ENCODE measurements around the gene TMEM134. TPM values are rescaled to one million over a fixed set of nuclear protein-coding genes. Genes with fewer than 3 reads are reported as not detected.
"Not testable (repeated sequence)": the region's sequence is repeated elsewhere in the genome, so short reads cannot be mapped to it uniquely, and the experiment has no call there.

Gene TMEM134
- total and polyA plus RNA-seq, 2 experiments from 2014 or later, result 13.4 to 103 TPM

- Histone ChIP-seq H3F3A (ENCODE audit: insufficient read depth) (no peaks in the 10 kb centered on the region), H3K4me3 (no peak overlapping the region), H3K9me3 (ENCODE audit: low read depth) (no peaks in the 10 kb centered on the region), H3K79me2 (ENCODE audit: insufficient read depth) (0 out of 2 replicates have a peak, but pooled peaks cover 9% of the 10 kb centered on the region), H3K27ac (no peak overlapping the region), H4K20me1 (ENCODE audit: insufficient read depth) (no peaks in the 10 kb centered on the region), H3K4me2 (ENCODE audit: unreplicated experiment) (no peak overlapping the region), H3K9me2 (ENCODE audit: insufficient read depth) (no peaks in the 10 kb centered on the region), H3K4me1 (ENCODE audit: insufficient read depth) (no peaks in the 10 kb centered on the region), H2AFZ (no peak overlapping the region), H3K9ac (no peak overlapping the region), H3K36me3 (ENCODE audit: low read depth) (no peaks in the 10 kb centered on the region), H3K27me3 (replicated peaks; ENCODE audit: insufficient read depth) (no peaks in the 10 kb centered on the region)
- 86 to 87% methylated on average over 15 of the region's 15 CpGs for WGBS, 2 experiments (ENCODE audit: low coverage in 1 of 2, low lambda C conversion rate in 2 of 2, missing lambda C conversion rate in 2 of 2)
- in situ Hi-C loops (cut with MboI), result no loop called here
- TF ChIP-seq EZH2phosphoT487 (IDR thresholded peaks at IDR 0.05; ENCODE audit: insufficient read depth, low read depth) (no peak), EZH2 (IDR thresholded peaks at IDR 0.05; ENCODE audit: insufficient read depth, poor library complexity, severe bottlenecking) (no peak)
- no peak for DNase-seq
These were observed 21.6 kb upstream of the TMEM134 start for GRCh38 chr11:67490727-67491065.

- no peaks in the 10 kb centered on the region for H3K36me3 ChIP-seq (ENCODE audit: low read depth)
- 91 to 92% methylated on average over 22 to 23 of the region's 23 CpGs for WGBS, 2 experiments (ENCODE audit: low coverage in 1 of 2, low lambda C conversion rate in 2 of 2, missing lambda C conversion rate in 2 of 2)
- H3K27me3 ChIP-seq (replicated peaks; ENCODE audit: insufficient read depth), result no peaks in the 10 kb centered on the region
- H4K20me1 ChIP-seq (ENCODE audit: insufficient read depth), result no peaks in the 10 kb centered on the region
- H3F3A ChIP-seq (ENCODE audit: insufficient read depth), result no peaks in the 10 kb centered on the region
- no peaks in the 10 kb centered on the region for H3K9me2 ChIP-seq (ENCODE audit: insufficient read depth)
- no peak overlapping the region for H3K9ac ChIP-seq
- H3K79me2 ChIP-seq (ENCODE audit: insufficient read depth), result 0 out of 2 replicates have a peak, but pooled peaks cover 9% of the 10 kb centered on the region
- H3K9me3 ChIP-seq (ENCODE audit: low read depth), result no peaks in the 10 kb centered on the region
- in situ Hi-C loops (cut with MboI), result no loop called here
- no peak overlapping the region for H3K4me2 ChIP-seq (ENCODE audit: unreplicated experiment)
- no peak overlapping the region for H2AFZ ChIP-seq
- TF ChIP-seq EZH2 (IDR thresholded peaks at IDR 0.05; ENCODE audit: insufficient read depth, poor library complexity, severe bottlenecking) (no peak), EZH2phosphoT487 (IDR thresholded peaks at IDR 0.05; ENCODE audit: insufficient read depth, low read depth) (no peak)
- no peak for DNase-seq
- H3K4me1 ChIP-seq (ENCODE audit: insufficient read depth), result no peaks in the 10 kb centered on the region
- no peak overlapping the region for H3K27ac ChIP-seq
- no peak overlapping the region for H3K4me3 ChIP-seq
These were observed 21.1 kb upstream of the TMEM134 start for GRCh38 chr11:67489885-67490726.

GRCh38 chr11:67489203-67489884 is 20.3 kb upstream of the TMEM134 start:
- Histone ChIP-seq H3K79me2 (ENCODE audit: insufficient read depth) (peaks cover 12% of the 10 kb centered on the region; the same call in 1 of the 2 replicates), H3K27ac (no peak overlapping the region), H3K9me2 (ENCODE audit: insufficient read depth) (no peaks in the 10 kb centered on the region), H3K27me3 (replicated peaks; ENCODE audit: insufficient read depth) (no peaks in the 10 kb centered on the region), H4K20me1 (ENCODE audit: insufficient read depth) (no peaks in the 10 kb centered on the region), H3K4me3 (no peak overlapping the region), H3K4me2 (ENCODE audit: unreplicated experiment) (no peak overlapping the region), H3K36me3 (ENCODE audit: low read depth) (no peaks in the 10 kb centered on the region), H2AFZ (no peak overlapping the region), H3F3A (ENCODE audit: insufficient read depth) (no peaks in the 10 kb centered on the region), H3K4me1 (ENCODE audit: insufficient read depth) (no peaks in the 10 kb centered on the region), H3K9ac (no peak overlapping the region), H3K9me3 (ENCODE audit: low read depth) (no peaks in the 10 kb centered on the region)
- WGBS, 2 experiments (ENCODE audit: low coverage in 1 of 2, low lambda C conversion rate in 2 of 2, missing lambda C conversion rate in 2 of 2), result 90 to 91% methylated on average over 23 of the region's 25 CpGs
- no peak for TF ChIP-seq EZH2 (IDR thresholded peaks at IDR 0.05; ENCODE audit: insufficient read depth, poor library complexity, severe bottlenecking)
- no peak for TF ChIP-seq EZH2phosphoT487 (IDR thresholded peaks at IDR 0.05; ENCODE audit: insufficient read depth, low read depth)
- in situ Hi-C loops (cut with MboI), result no loop called here
- no peak for DNase-seq

- no peaks in the 10 kb centered on the region for H3K9me3 ChIP-seq (ENCODE audit: low read depth)
- H3K4me2 ChIP-seq (ENCODE audit: unreplicated experiment), result no peak overlapping the region
- H3K4me1 ChIP-seq (ENCODE audit: insufficient read depth), result peaks cover 7% of the 10 kb centered on the region; the same call in 1 of the 2 replicates
- no peak overlapping the region for H3K4me3 ChIP-seq
- H3K27me3 ChIP-seq (replicated peaks; ENCODE audit: insufficient read depth), result no peaks in the 10 kb centered on the region
- in situ Hi-C loops (cut with MboI), result no loop called here
- no peaks in the 10 kb centered on the region for H3F3A ChIP-seq (ENCODE audit: insufficient read depth)
- H3K9me2 ChIP-seq (ENCODE audit: insufficient read depth), result no peaks in the 10 kb centered on the region
- peaks cover 24% of the 10 kb centered on the region for H3K79me2 ChIP-seq (ENCODE audit: insufficient read depth)
- DNase-seq, result no peak
- H4K20me1 ChIP-seq (ENCODE audit: insufficient read depth), result no peaks in the 10 kb centered on the region
- TF ChIP-seq EZH2phosphoT487 (IDR thresholded peaks at IDR 0.05; ENCODE audit: insufficient read depth, low read depth) (no peak), EZH2 (IDR thresholded peaks at IDR 0.05; ENCODE audit: insufficient read depth, poor library complexity, severe bottlenecking) (no peak)
- no peak overlapping the region for H3K27ac ChIP-seq
- no peak overlapping the region for H2AFZ ChIP-seq
- H3K36me3 ChIP-seq (ENCODE audit: low read depth), result no peaks in the 10 kb centered on the region
- 87 to 91% methylated on average over 19 to 20 of the region's 20 CpGs for WGBS, 2 experiments (ENCODE audit: low coverage in 1 of 2, low lambda C conversion rate in 2 of 2, missing lambda C conversion rate in 2 of 2)
- H3K9ac ChIP-seq, result no peak overlapping the region
These were observed 17.6 kb upstream of the TMEM134 start for GRCh38 chr11:67486481-67487195.

GRCh38 chr11:67485873-67486361 is 16.9 kb upstream of the TMEM134 start:
- H3K27ac ChIP-seq; H3K27me3 ChIP-seq (replicated peaks; ENCODE audit: insufficient read depth); H3K4me1 ChIP-seq (ENCODE audit: insufficient read depth); H3K36me3 ChIP-seq (ENCODE audit: low read depth); H4K20me1 ChIP-seq (ENCODE audit: insufficient read depth); H2AFZ ChIP-seq; H3K9me3 ChIP-seq (ENCODE audit: low read depth); H3K4me2 ChIP-seq (ENCODE audit: unreplicated experiment); H3K9me2 ChIP-seq (ENCODE audit: insufficient read depth); H3K4me3 ChIP-seq; DNase-seq; H3K9ac ChIP-seq; in situ Hi-C loops (cut with MboI); H3F3A ChIP-seq (ENCODE audit: insufficient read depth): not testable (repeated sequence)
- peaks cover 24% of the 10 kb centered on the region for H3K79me2 ChIP-seq (ENCODE audit: insufficient read depth)
- 86 to 89% methylated on average over 7 of the region's 7 CpGs for WGBS, 2 experiments (ENCODE audit: low coverage in 1 of 2, low lambda C conversion rate in 2 of 2, missing lambda C conversion rate in 2 of 2)

Data from GM23248 (cell line).